Cardiac ventricle fibroblast (primary cell): Measurements from ENCODE around the gene IGFL3. TPM values are rescaled to one million over a fixed set of nuclear protein-coding genes. Genes with fewer than 3 reads are reported as not detected.

ENCODE experiments used
- total RNA-seq: library from RNA; depleted of rRNA; stranded (reverse); fragments of >200 nt; gene quantifications from 2 replicates; pipeline ENCODE4 v1.2.3, GENCODE V29; 2015

Gene IGFL3
- not detected in 2 replicates for total RNA-seq

DNA sequence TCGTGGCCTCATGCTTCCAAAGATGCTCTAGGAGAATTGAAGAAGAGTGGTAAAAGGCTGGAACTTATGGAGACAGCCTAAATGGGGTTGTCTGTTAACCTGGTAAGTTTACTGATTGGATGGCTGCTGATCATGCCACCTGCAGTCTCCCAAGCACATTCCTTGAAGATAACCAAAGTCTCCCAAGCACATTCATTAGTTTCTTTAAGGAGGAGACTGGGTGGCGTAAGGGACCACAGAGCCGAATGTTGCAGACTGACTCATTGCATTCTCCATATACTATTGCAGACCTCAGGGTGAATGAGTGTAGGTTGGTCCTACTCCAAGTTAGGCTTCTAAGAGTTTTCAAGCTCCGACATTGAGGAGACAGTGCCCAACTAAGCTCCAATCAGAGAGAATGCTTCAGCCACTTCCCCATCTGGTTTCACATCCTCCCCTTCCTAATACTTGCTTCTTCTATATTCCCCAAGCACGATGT is at the start of gene IGFL3:
IGFL3 (minus strand) TSS at position 51 of the 478 bp plus-strand sequence; CDS start at position 12, 39 bp downstream.

GRCh38 chr19:46147791-46148288 is 23.4 kb upstream of the IGFL3 start, which contains the start of gene IGFL2:
Gene IGFL2 (plus strand): TSS chr19:46148238. CDS start chr19:46148279, 41 bp downstream.

Other genes starting within 250 kb of the IGFL3 start
- 30.3 and 30.5 TPM in 2 replicates for gene IRF2BP1, start 238.5 kb downstream of the IGFL3 start, total RNA-seq
- 3.7 and 4.0 TPM in 2 replicates for gene MYPOP, start 222.1 kb downstream of the IGFL3 start, total RNA-seq
- not detected in 2 replicates for gene NANOS2, start 209.9 kb downstream of the IGFL3 start, total RNA-seq
- 0.24 and 0.31 TPM in 2 replicates for gene NOVA2, start 150.8 kb downstream of the IGFL3 start, total RNA-seq
- gene CCDC61, start 129.2 kb downstream of the IGFL3 start, total RNA-seq, result 8.8 and 9.6 TPM in 2 replicates
- gene PGLYRP1, start 101.6 kb downstream of the IGFL3 start, total RNA-seq, result not detected in 2 replicates
- not detected in 2 replicates for gene IGFL4, start 83.7 kb downstream of the IGFL3 start, total RNA-seq
- not detected in 2 replicates for gene IGFL2, start 23.6 kb upstream of the IGFL3 start, total RNA-seq
- not detected in 2 replicates for gene IGFL1, start 105.1 kb upstream of the IGFL3 start, total RNA-seq
- 12.2 and 32.0 TPM in 2 replicates for gene HIF3A, start 172.4 kb upstream of the IGFL3 start, total RNA-seq
- gene PPP5C, start 222.4 kb upstream of the IGFL3 start, total RNA-seq, result 42.2 and 68.0 TPM in 2 replicates